ENCODE results near the gene GUCY2D. TPM values are rescaled to one million over a fixed set of nuclear protein-coding genes. Genes with fewer than 3 reads are reported as not detected.

The GUCY2D gene
- total RNA-seq, 3 donors from 2014 or later (not counting 1 experiment from before 2014, with no cell fraction given), result not detected

DNA sequence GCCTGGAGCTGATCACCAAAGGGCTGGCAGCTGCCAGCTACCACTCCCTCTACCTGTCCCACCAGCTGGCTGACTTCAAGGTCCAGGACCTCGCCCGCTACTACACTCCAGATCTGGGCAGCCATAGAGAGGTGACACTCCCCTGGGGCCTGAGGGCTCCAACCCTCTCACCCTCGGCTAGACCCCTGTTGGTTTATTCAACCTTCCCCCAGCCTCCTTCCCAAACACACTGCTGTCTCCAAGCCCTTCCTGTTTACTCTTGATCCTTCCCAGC lies 67.1 kb downstream of the GUCY2D start:
- intact Hi-C loops (cut with micrococcal nuclease), result no loop called here
- Histone ChIP-seq H3K4me1 (ENCODE audit: control insufficient read depth, insufficient read depth, low read length) (peaks cover 40% of the 10 kb centered on the region), H3K27ac (ENCODE audit: low read length) (no peak overlapping the region), H3K9me3 (ENCODE audit: control insufficient read depth, insufficient read depth, low read length) (no peaks in the 10 kb centered on the region), H3K4me3 (ENCODE audit: low read length) (no peak overlapping the region), H3K36me3 (ENCODE audit: control insufficient read depth, insufficient read depth, low read length) (no peaks in the 10 kb centered on the region), H3K27me3 (ENCODE audit: control insufficient read depth, insufficient read depth, low read length) (peaks cover 34% of the 10 kb centered on the region)
- peaks cover 37 to 42% of the 10 kb centered on the region in 2 donors for H3K27me3 Mint-ChIP-seq (ENCODE audit: low read depth in 2 of 2)
- ATAC-seq (no peak), DNase-seq (no peak)
- H3K27ac Mint-ChIP-seq, result no peak overlapping the region
- peaks cover 16 to 29% of the 10 kb centered on the region in 2 donors for H3K4me1 Mint-ChIP-seq
- no peak overlapping the region for H3K4me3 Mint-ChIP-seq
- no peaks in the 10 kb centered on the region for H3K36me3 Mint-ChIP-seq
- H3K9me3 Mint-ChIP-seq, result no peaks in the 10 kb centered on the region
- 88% methylated on average over 3 of the region's 3 CpGs for WGBS (ENCODE audit: insufficient coverage)
- TF ChIP-seq, protein P1, sequence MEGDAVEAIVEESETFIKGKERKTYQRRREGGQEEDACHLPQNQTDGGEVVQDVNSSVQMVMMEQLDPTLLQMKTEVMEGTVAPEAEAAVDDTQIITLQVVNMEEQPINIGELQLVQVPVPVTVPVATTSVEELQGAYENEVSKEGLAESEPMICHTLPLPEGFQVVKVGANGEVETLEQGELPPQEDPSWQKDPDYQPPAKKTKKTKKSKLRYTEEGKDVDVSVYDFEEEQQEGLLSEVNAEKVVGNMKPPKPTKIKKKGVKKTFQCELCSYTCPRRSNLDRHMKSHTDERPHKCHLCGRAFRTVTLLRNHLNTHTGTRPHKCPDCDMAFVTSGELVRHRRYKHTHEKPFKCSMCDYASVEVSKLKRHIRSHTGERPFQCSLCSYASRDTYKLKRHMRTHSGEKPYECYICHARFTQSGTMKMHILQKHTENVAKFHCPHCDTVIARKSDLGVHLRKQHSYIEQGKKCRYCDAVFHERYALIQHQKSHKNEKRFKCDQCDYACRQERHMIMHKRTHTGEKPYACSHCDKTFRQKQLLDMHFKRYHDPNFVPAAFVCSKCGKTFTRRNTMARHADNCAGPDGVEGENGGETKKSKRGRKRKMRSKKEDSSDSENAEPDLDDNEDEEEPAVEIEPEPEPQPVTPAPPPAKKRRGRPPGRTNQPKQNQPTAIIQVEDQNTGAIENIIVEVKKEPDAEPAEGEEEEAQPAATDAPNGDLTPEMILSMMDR (IDR thresholded peaks at IDR 0.05), result no peak

Other genes starting within 250 kb of the GUCY2D start
- 100 to 1,000 TPM; 104 to 165 (median 149) TPM for gene KDM6B, start 168.4 kb upstream of the GUCY2D start, total RNA-seq
- gene TMEM88, start 147.5 kb upstream of the GUCY2D start, total RNA-seq, result 10 to 100 TPM; 12.7 to 45.5 (median 27.6) TPM
- gene NAA38, start 145.1 kb upstream of the GUCY2D start, total RNA-seq, result 10 to 100 TPM; 35.9 to 40.3 (median 37.3) TPM
- 10 to 100 TPM; 11.0 to 18.3 (median 11.5) TPM for gene CYB5D1, start 144.6 kb upstream of the GUCY2D start, total RNA-seq
- 100 to 1,000 TPM; 215 to 275 (median 218) TPM for gene CHD3, start 113.8 kb upstream of the GUCY2D start, total RNA-seq
- 1 to 10 TPM; 3.6 to 5.9 (median 4.7) TPM for gene RNF227, start 86.3 kb upstream of the GUCY2D start, total RNA-seq
- 10 to 100 TPM in 1 of 3 donors, 1 to 10 TPM in 2; 7.9 to 11.7 (median 9.3) TPM for gene KCNAB3, start 72.8 kb upstream of the GUCY2D start, total RNA-seq
- gene TRAPPC1, start 70.7 kb upstream of the GUCY2D start, total RNA-seq, result 100 to 1,000 TPM; 122 to 144 (median 135) TPM
- 10 to 100 TPM; 36.3 to 49.8 (median 45.2) TPM for gene CNTROB, start 70.4 kb upstream of the GUCY2D start, total RNA-seq
- not detected for gene ALOX15B, start 36.4 kb downstream of the GUCY2D start, total RNA-seq
- gene ALOX12B, start 85.1 kb downstream of the GUCY2D start, total RNA-seq, result under 1 TPM; 0.29 to 0.58 (median 0.56) TPM
- not detected for gene ALOXE3, start 115.9 kb downstream of the GUCY2D start, total RNA-seq
- under 1 TPM; 0.50 to 0.77 (median 0.61) TPM for gene HES7, start 121.5 kb downstream of the GUCY2D start, total RNA-seq
- 1,000 to 10,000 TPM in 1 of 3 donors, 100 to 1,000 TPM in 2; 636 to 1,422 (median 923) TPM for gene PER1, start 149.8 kb downstream of the GUCY2D start, total RNA-seq
- gene VAMP2, start 160.3 kb downstream of the GUCY2D start, total RNA-seq, result 100 to 1,000 TPM; 191 to 315 (median 234) TPM
- 100 to 1,000 TPM in 1 of 3 donors, 10 to 100 TPM in 2; 48.9 to 101 (median 96.1) TPM for gene TMEM107, start 173.8 kb downstream of the GUCY2D start, total RNA-seq
- gene BORCS6, start 187.6 kb downstream of the GUCY2D start, total RNA-seq, result 10 to 100 TPM; 10.2 to 15.6 (median 11.6) TPM
- gene AURKB, start 208.0 kb downstream of the GUCY2D start, total RNA-seq, result 1 to 10 TPM; 2.1 to 4.8 (median 4.1) TPM
- 100 to 1,000 TPM; 192 to 251 (median 237) TPM for gene CTC1, start 245.4 kb downstream of the GUCY2D start, total RNA-seq
- 10 to 100 TPM; 23.6 to 30.0 (median 24.0) TPM for gene PFAS, start 246.7 kb downstream of the GUCY2D start, total RNA-seq

Measured in natural killer cell (primary cell).